ENCODE measurements around the gene ANKRD10. TPM values are rescaled to one million over a fixed set of nuclear protein-coding genes. Genes with fewer than 3 reads are reported as not detected.

The ANKRD10 gene
- total and polyA plus RNA-seq, 2 experiments from 2014 or later, result 250 to 277 TPM

- no peaks in the 10 kb centered on the region for H3K27me3 ChIP-seq (ENCODE audit: insufficient read depth)
- no peak overlapping the region for H3K27ac Mint-ChIP-seq
- H3F3A ChIP-seq (replicated peaks; ENCODE audit: low read depth), result 0 out of 2 replicates have a peak, but pooled peaks cover 12% of the 10 kb centered on the region
- TF ChIP-seq ZNF114 (CRISPR knock-in tag; IDR thresholded peaks at IDR 0.05) (no peak), JUNB (IDR thresholded peaks at IDR 0.05; ENCODE audit: unreplicated experiment) (no peak), ZNF331 (CRISPR knock-in tag; IDR thresholded peaks at IDR 0.05; ENCODE audit: low read depth) (no peak), POLR2AphosphoS5 (IDR thresholded peaks at IDR 0.05; ENCODE audit: low read depth) (no peak), EZH2 (IDR thresholded peaks at IDR 0.05; ENCODE audit: low read depth, unreplicated experiment) (no peak), ZNF462 (CRISPR knock-in tag; IDR thresholded peaks at IDR 0.05) (no peak), ETS1 (IDR thresholded peaks at IDR 0.05) (no peak), EZH2phosphoT487 (IDR thresholded peaks at IDR 0.05; ENCODE audit: unreplicated experiment) (no peak), NANOG (IDR thresholded peaks at IDR 0.05; ENCODE audit: borderline replicate concordance) (no peak), STAT1 (IDR thresholded peaks at IDR 0.05; ENCODE audit: unreplicated experiment) (no peak), CTCF (conservative IDR thresholded peaks at IDR 0.05; ENCODE audit: low read depth in 2 of 2) (no peak), REST (IDR thresholded peaks at IDR 0.05; ENCODE audit: unreplicated experiment) (no peak)
- no peaks in the 10 kb centered on the region for H3K79me2 ChIP-seq (replicated peaks; ENCODE audit: insufficient read depth)
- no peaks in the 10 kb centered on the region for H4K20me1 ChIP-seq (replicated peaks; ENCODE audit: insufficient read depth)
- H2AFZ ChIP-seq, result no peak overlapping the region
- no peaks in the 10 kb centered on the region for H3K36me3 ChIP-seq (ENCODE audit: insufficient read depth)
- no peak overlapping the region for H3K4me3 ChIP-seq
- no peaks in the 10 kb centered on the region; the same call in 2 of the 3 replicates for H3K36me3 Mint-ChIP-seq (ENCODE audit: low read depth)
- DNase-seq (ENCODE audit: low spot score) (no peak), ATAC-seq (no peak)
- H3K9me3 Mint-ChIP-seq, result 0 out of 3 replicates have a peak, but pooled peaks cover 3% of the 10 kb centered on the region
- H3K27ac ChIP-seq (ENCODE audit: low read depth), result no peak overlapping the region
- no peak overlapping the region for H3K4me3 Mint-ChIP-seq
- no peaks in the 10 kb centered on the region for H3K9me2 ChIP-seq (ENCODE audit: insufficient read depth)
- H3K27me3 Mint-ChIP-seq (ENCODE audit: insufficient read depth, low read depth, poor library complexity), result peaks cover 2% of the 10 kb centered on the region
- H3K4me1 ChIP-seq (ENCODE audit: insufficient read depth), result peaks cover 7% of the 10 kb centered on the region; the same call in 1 of the 2 replicates
- H3K4me2 ChIP-seq, result no peak overlapping the region
- H3K4me1 Mint-ChIP-seq, result peaks cover 17% of the 10 kb centered on the region; the same call in 2 of the 3 replicates
Observed at GRCh38 chr13:110866491-110867170, 48.2 kb downstream of the ANKRD10 start.
